HepG2 (cell line): ENCODE results near the gene TBRG1. TPM values are rescaled to one million over a fixed set of nuclear protein-coding genes. Genes with fewer than 3 reads are reported as not detected.
A peak's percentile ranks its signal among the peaks of the same experiment; 100 is the strongest.

ENCODE experiments used
- CHD2 ChIP-seq: IDR thresholded peaks from 2 replicates; pipeline ENCODE4 v1.6.1; 2011; ENCODE audit warnings: low read depth, low read length, improper control_type of control experiment
- ELF4 ChIP-seq: sonication (generic); formaldehyde crosslinking; IDR thresholded peaks from 2 replicates; pipeline ENCODE4 v1.5.0; 2020; ENCODE audit warnings: missing genetic modification reagents, mild to moderate bottlenecking, moderate library complexity, borderline replicate concordance
- GABPB1 ChIP-seq: IDR thresholded peaks from 2 replicates; pipeline ENCODE4 v1.6.1; 2016; ENCODE audit warnings: mild to moderate bottlenecking, missing genetic modification reagents, moderate library complexity, missing compliant biosample characterization
- HCFC1 ChIP-seq: fragments of 150-350 bp; IDR thresholded peaks from 2 replicates; pipeline ENCODE4 v1.6.1; 2014; ENCODE audit warnings: low read depth, low read length
- HDAC2 ChIP-seq: sonication (generic); formaldehyde crosslinking; IDR thresholded peaks from 2 replicates; pipeline ENCODE4 v1.4.0; 2020; ENCODE audit warnings: missing genetic modification reagents
- HHEX ChIP-seq: IDR thresholded peaks from 2 replicates; pipeline ENCODE4 v1.6.1; 2016; ENCODE audit warnings: control low read depth
- KDM4B ChIP-seq: sonication (generic); formaldehyde crosslinking; IDR thresholded peaks from 2 replicates; pipeline ENCODE4 v1.4.0; 2020; ENCODE audit warnings: missing genetic modification reagents
- KLF9 ChIP-seq: IDR thresholded peaks from 2 replicates; pipeline ENCODE4 v1.6.1; 2016; ENCODE audit warnings: low read depth
- PATZ1 ChIP-seq: sonication (generic); formaldehyde crosslinking; IDR thresholded peaks from 2 replicates; pipeline ENCODE4 v1.4.0; 2020; ENCODE audit warnings: missing genetic modification reagents
- POGK ChIP-seq: sonication (generic); formaldehyde crosslinking; conservative IDR thresholded peaks from 2 replicates; pipeline ENCODE4 v1.8.0; 2022; ENCODE audit warnings: mild to moderate bottlenecking, moderate library complexity, missing genetic modification reagents
- REXO4 ChIP-seq: sonication (generic); formaldehyde crosslinking; IDR thresholded peaks from 2 replicates; pipeline ENCODE4 v1.8.0; 2022; ENCODE audit warnings: missing genetic modification reagents, mild to moderate bottlenecking, borderline replicate concordance
- SOX5 ChIP-seq: IDR thresholded peaks from 2 replicates; pipeline ENCODE4 v1.6.1; 2016; ENCODE audit warnings: borderline replicate concordance
- ZFX ChIP-seq: sonication (generic); formaldehyde crosslinking; IDR thresholded peaks from 2 replicates; pipeline ENCODE4 v1.4.0; 2020; ENCODE audit warnings: mild to moderate bottlenecking, low read depth, missing genetic modification reagents, moderate library complexity
- ZHX2 ChIP-seq, 2 experiments: sonication (generic) in 1 of 2; formaldehyde crosslinking in 1 of 2; IDR thresholded peaks; 2 replicates each; pipeline versions ENCODE4 v1.6.1 to v1.9.0; 2014 to 2022; ENCODE audit warnings: antibody characterized with exemption in 1 of 2, borderline replicate concordance in 1 of 2, inconsistent platforms in 1 of 2, low read depth in 1 of 2, missing genetic modification reagents in 1 of 2
- ZNF329 ChIP-seq: sonication (generic); formaldehyde crosslinking; IDR thresholded peaks from 2 replicates; pipeline ENCODE4 v1.9.0; 2021; ENCODE audit warnings: low read depth, mild to moderate bottlenecking, missing genetic modification reagents
- ZNF383 ChIP-seq: sonication (generic); formaldehyde crosslinking; IDR thresholded peaks from 2 replicates; pipeline ENCODE4 v1.4.0; 2020; ENCODE audit warnings: missing genetic modification reagents, mild to moderate bottlenecking, borderline replicate concordance
- ZNF44 ChIP-seq: sonication (generic); formaldehyde crosslinking; IDR thresholded peaks from 2 replicates; pipeline ENCODE4 v1.5.1; 2020; ENCODE audit warnings: mild to moderate bottlenecking, missing genetic modification reagents
- ZNF563 ChIP-seq: sonication (generic); formaldehyde crosslinking; IDR thresholded peaks from 2 replicates; pipeline ENCODE4 v1.8.0; 2022; ENCODE audit warnings: mild to moderate bottlenecking, moderate library complexity, missing genetic modification reagents
- ZNF572 ChIP-seq: sonication (generic); formaldehyde crosslinking; IDR thresholded peaks from 2 replicates; pipeline ENCODE4 v1.5.1; 2020; ENCODE audit warnings: mild to moderate bottlenecking, missing genetic modification reagents
- polyA plus RNA-seq, 8 experiments: library from polyadenylated mRNA; depleted of rRNA in 3 of 8; stranded (reverse) in 7 of 8; unstranded in 1 of 8; fragments of >200 nt; fragmentation: Illumina TruSeq in 4 of 8; extraction: Trizol in 4 of 8; gene quantifications; 2 replicates each; pipeline versions ENCODE4 v1.2.1 to v1.2.3, GENCODE V29; 2011 to 2016; ENCODE audit warnings: low read depth in 4 of 8, missing spikeins in 1 of 8, mixed read lengths in 1 of 8; ENCODE audit not compliant: insufficient read depth in 1 of 8
- total RNA-seq, 5 experiments: library from RNA; depleted of rRNA; stranded (reverse); fragments of >200 nt; fragmentation: Illumina TruSeq; extraction: Trizol; gene quantifications; 2 replicates each; pipeline ENCODE4 v1.2.3, GENCODE V29; 2016; ENCODE audit warnings: low read depth in 1 of 5

The TBRG1 gene
- total and polyA plus RNA-seq, 2 of the 13 experiments (the other 11 are each of a cell fraction or from before 2014, with no cell fraction given): 21.7 to 25.6 TPM

- TF ChIP-seq HHEX (CRISPR knock-in tag) (no peak), ZNF329 (CRISPR knock-in tag) (no peak), ZNF563 (no peak), HDAC2 (CRISPR knock-in tag) (peak; percentile 75), KDM4B (CRISPR knock-in tag) (no peak), KLF9 (CRISPR knock-in tag) (0 out of 2 replicates have a peak, but pooled peaks have one; percentile 27), HCFC1 (peak; percentile 49; the same call in 1 of the 2 replicates), ZHX2 (IDR thresholded peaks at IDR 0.05; ENCODE audit: low read depth) (peak; percentile 59; the same call in 1 of the 2 replicates), ZHX2 (CRISPR knock-in tag; IDR thresholded peaks at IDR 0.05; ENCODE audit: borderline replicate concordance) (no peak), PATZ1 (peak; percentile 70), ZNF572 (CRISPR knock-in tag) (no peak), ZFX (CRISPR knock-in tag) (peak; percentile 89), ZNF44 (0 out of 2 replicates have a peak, but pooled peaks have one; percentile 26), SOX5 (0 out of 2 replicates have a peak, but pooled peaks have one; percentile 32), REXO4 (no peak), ZNF383 (CRISPR knock-in tag) (no peak), GABPB1 (CRISPR knock-in tag) (peak; percentile 99), POGK (CRISPR knock-in tag) (0 out of 2 replicates have a peak, but pooled peaks have one; percentile 13), CHD2 (no peak), ELF4 (CRISPR knock-in tag) (peak; percentile 97)
Observed at GRCh38 chr11:124622531-124623451, at the start of gene TBRG1 (continued).
